HFFc6 (cell line): Measurements from ENCODE around the gene CNIH4. TPM values are rescaled to one million over a fixed set of nuclear protein-coding genes. Genes with fewer than 3 reads are reported as not detected.

Source experiments
- DNase-seq: peaks from one replicate; pipeline ENCODE4 v3.0.0-alpha.2; 2018
- H3K27ac Mint-ChIP-seq: 2 replicates; pipeline ENCODE4 v1.8.0; 2020; ENCODE audit warnings: mild to moderate bottlenecking, mixed read lengths
- H3K27me3 Mint-ChIP-seq: 2 replicates; pipeline ENCODE4 v1.8.0; 2021; ENCODE audit warnings: mild to moderate bottlenecking, moderate library complexity, mixed read lengths; ENCODE audit not compliant: insufficient read depth
- H3K36me3 Mint-ChIP-seq: 2 replicates; pipeline ENCODE4 v1.8.0; 2021; ENCODE audit warnings: low read depth, mixed read lengths
- H3K4me1 Mint-ChIP-seq: 2 replicates; pipeline ENCODE4 v1.8.0; 2020; ENCODE audit warnings: low read depth, mixed read lengths
- H3K4me3 Mint-ChIP-seq: 2 replicates; pipeline ENCODE4 v1.8.0; 2020; ENCODE audit warnings: mild to moderate bottlenecking, moderate library complexity, mixed read lengths
- H3K9me3 Mint-ChIP-seq: 2 replicates; pipeline ENCODE4 v1.8.0; 2020; ENCODE audit warnings: mild to moderate bottlenecking, mixed read lengths
- total RNA-seq, 6 experiments: library from RNA; stranded (reverse); fragmentation: NEBNext Ultra II Directional; extraction: Animal tissue kit (Norgen Biotek cat#: 25700); gene quantifications; 2 replicates in 1 of 6; 3 replicates in 5 of 6; pipeline ENCODE4 v1.2.3, GENCODE V29; 2021
- TF ChIP-seq, protein P1 (sequence below): fragments of 200-600 bp; sonication (generic); IDR thresholded peaks from 2 replicates; pipeline ENCODE4 v1.5.0; 2021; ENCODE audit warnings: antibody characterized with exemption, mild to moderate bottlenecking

The CNIH4 gene
- total RNA-seq, 6 experiments from 2014 or later = 46.7 to 53.7 (median 51.6) TPM

DNA sequence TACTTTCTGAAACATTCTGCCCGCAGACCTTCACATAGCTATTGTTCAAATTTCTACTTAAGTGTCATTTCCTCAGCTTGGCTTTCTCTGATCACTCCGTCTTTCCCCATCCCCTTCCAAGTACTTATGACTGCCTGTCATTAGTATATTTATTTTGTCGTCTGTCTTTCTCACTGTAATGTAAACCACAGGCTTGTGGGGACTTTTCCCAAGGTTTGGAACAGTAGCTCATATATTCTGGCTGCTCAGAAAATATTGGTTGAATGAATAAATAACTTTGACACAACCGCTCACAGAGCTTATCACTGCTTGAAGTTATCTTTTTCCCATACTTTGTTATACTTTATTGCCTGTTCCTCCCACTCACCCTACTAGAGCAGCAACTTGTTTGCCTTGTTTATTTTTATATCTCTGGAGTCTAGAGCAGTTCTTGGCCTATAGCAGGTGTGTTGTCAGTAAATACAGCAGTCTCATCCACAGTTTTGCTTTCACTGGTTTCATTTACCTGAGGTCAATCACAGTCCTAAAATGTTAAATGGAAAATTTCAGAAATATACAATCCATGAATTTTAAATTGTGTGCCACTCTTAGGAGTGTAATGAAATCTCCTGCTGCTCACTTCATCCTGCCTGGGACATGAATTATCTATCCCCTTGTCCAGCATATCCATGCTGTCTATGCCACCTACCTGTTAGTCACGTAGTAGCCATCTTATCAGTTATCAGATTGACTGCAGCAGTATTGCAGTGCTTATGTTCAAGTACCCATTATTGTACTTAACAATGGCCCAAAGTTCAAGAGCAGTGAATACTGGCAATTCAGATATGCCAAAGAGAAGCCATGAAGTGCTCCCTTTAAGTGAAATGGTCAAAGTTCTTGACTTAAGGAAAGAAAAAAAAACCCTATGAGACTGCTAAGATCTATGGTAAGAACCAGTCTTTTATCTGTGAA, 2.4 kb upstream of the CNIH4 start:
- DNase-seq = no peak
- Mint-ChIP-seq H3K4me1 (peaks cover 26% of the 10 kb centered on the region), H3K27ac (no peak overlapping the region), H3K36me3 (peaks cover 4% of the 10 kb centered on the region; the same call in 1 of the 2 replicates), H3K9me3 (no peaks in the 10 kb centered on the region), H3K27me3 (no peaks in the 10 kb centered on the region; the same call in 1 of the 2 replicates), H3K4me3 (no peak overlapping the region)
- TF ChIP-seq, protein P1, sequence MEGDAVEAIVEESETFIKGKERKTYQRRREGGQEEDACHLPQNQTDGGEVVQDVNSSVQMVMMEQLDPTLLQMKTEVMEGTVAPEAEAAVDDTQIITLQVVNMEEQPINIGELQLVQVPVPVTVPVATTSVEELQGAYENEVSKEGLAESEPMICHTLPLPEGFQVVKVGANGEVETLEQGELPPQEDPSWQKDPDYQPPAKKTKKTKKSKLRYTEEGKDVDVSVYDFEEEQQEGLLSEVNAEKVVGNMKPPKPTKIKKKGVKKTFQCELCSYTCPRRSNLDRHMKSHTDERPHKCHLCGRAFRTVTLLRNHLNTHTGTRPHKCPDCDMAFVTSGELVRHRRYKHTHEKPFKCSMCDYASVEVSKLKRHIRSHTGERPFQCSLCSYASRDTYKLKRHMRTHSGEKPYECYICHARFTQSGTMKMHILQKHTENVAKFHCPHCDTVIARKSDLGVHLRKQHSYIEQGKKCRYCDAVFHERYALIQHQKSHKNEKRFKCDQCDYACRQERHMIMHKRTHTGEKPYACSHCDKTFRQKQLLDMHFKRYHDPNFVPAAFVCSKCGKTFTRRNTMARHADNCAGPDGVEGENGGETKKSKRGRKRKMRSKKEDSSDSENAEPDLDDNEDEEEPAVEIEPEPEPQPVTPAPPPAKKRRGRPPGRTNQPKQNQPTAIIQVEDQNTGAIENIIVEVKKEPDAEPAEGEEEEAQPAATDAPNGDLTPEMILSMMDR = no peak

DNA sequence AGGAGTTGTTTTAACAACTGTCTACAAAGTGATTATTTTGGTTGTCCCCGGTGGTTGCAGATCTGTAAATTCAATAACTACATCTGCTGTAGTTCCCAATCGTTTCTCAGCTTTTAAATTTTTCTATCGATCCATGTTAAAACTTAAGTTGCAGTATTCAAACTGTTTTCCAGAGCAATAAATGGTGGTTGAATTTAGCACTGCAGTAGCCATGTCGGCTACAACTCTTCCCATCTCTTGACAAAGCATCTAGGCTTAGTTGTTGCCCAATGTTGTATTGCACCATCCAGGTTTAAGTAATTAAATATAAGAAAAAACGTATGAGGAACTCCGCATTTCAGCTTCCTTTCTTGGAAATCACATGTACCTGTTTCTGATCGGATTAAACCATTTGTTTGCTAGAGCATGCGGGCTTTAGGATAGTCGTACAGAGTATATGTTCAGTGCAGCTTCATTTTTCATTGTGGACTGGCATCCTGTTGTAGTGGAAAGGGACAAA, 996 bp downstream of the CNIH4 start:
- TF ChIP-seq, protein P1 = no peak

DNA sequence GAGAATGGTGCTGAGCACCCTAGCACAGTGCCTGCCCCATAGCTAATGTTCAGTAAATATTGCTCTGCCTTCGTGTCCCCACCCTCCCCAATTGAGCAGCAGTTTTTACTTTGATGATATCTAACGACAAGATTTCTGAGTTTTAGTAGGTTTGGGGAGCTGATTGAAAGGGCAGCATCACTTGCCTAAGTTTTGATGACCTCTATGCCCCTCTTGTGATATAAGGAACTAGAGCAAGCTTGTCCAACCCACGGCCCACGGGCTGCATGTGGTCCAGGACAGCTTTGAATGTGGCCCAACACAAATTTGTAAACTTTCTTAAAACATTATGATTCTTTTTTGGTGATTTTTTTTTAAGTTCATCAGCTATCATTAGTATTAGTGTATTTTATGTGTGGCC, 1.6 kb downstream of the CNIH4 start:
- Mint-ChIP-seq H3K27ac (peak overlapping the region; percentile 72; the same call in 1 of the 2 replicates), H3K27me3 (no peaks in the 10 kb centered on the region; the same call in 1 of the 2 replicates), H3K4me1 (peaks cover 29% of the 10 kb centered on the region)

More for the DNA sequence above, 996 bp downstream of the CNIH4 start:
- DNase-seq = peak; percentile 32
- Mint-ChIP-seq H3K36me3 (peaks cover 12% of the 10 kb centered on the region; the same call in 1 of the 2 replicates), H3K9me3 (no peaks in the 10 kb centered on the region), H3K4me3 (peak overlapping the region; percentile 88), H3K27ac (peak overlapping the region; percentile 72), H3K27me3 (no peaks in the 10 kb centered on the region; the same call in 1 of the 2 replicates), H3K4me1 (peaks cover 29% of the 10 kb centered on the region)

DNA sequence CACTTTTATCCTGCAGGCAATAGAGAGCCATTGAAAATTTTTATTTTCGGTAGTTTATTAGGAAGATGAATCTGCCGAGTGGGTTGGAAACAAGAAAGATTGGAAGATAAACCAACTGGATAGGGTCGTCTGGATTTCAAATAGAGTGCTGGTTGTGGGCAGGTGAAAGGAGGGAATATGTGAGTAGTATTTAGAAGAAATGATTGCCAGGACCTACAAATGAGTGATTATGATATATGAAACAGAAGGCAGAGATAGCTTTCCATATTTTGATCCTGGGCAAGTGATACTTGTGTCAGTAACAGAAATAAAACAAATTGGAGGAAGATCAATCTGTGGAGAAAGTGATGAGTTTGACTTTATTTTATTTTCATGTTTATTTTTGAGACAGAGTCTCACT, 2.5 kb downstream of the CNIH4 start:
- H3K27ac Mint-ChIP-seq = no peak overlapping the region
- peaks cover 29% of the 10 kb centered on the region for H3K4me1 Mint-ChIP-seq
- H3K27me3 Mint-ChIP-seq = no peaks in the 10 kb centered on the region; the same call in 1 of the 2 replicates
- TF ChIP-seq, protein P1 = no peak
- H3K4me3 Mint-ChIP-seq = no peak overlapping the region
- DNase-seq = no peak
- H3K36me3 Mint-ChIP-seq = peaks cover 20% of the 10 kb centered on the region
- no peaks in the 10 kb centered on the region for H3K9me3 Mint-ChIP-seq

More for the DNA sequence above, 1.6 kb downstream of the CNIH4 start:
- DNase-seq = no peak
- TF ChIP-seq, protein P1 = no peak
- no peaks in the 10 kb centered on the region for H3K9me3 Mint-ChIP-seq
- peak overlapping the region; percentile 88 for H3K4me3 Mint-ChIP-seq
- H3K36me3 Mint-ChIP-seq = peaks cover 16% of the 10 kb centered on the region; the same call in 1 of the 2 replicates

DNA sequence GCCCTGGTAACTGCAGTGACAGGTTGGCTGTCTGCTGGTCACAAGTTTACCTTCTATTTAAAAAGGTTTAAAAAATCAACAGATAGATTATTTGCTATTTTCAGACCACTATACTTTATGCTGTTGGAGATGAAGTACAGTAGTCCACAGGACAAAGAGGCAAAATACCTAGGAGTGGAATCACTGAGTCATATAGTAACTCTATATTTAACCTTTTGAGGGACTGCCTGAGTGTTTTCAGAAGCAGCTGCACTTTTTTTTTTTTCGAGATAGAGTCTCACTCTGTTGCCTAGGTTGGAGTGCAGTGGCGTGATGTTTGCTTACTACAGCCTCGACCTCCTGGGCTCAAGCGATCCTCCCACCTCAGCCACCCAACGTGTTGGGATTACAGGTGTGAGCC, 11.7 kb downstream of the CNIH4 start:
- Mint-ChIP-seq H3K4me1 (no peaks in the 10 kb centered on the region), H3K9me3 (no peaks in the 10 kb centered on the region), H3K27ac (no peak overlapping the region), H3K4me3 (no peak overlapping the region), H3K36me3 (peaks cover 29% of the 10 kb centered on the region), H3K27me3 (no peaks in the 10 kb centered on the region)
- TF ChIP-seq, protein P1 = no peak
- no peak for DNase-seq
